Smooth muscle cell (in vitro differentiated cells): Measurements from ENCODE around the gene F3. TPM values are rescaled to one million over a fixed set of nuclear protein-coding genes. Genes with fewer than 3 reads are reported as not detected.

Experiments used
- DNase-seq: peaks from one replicate; lab custom pipeline; 2025; ENCODE audit not compliant: unreplicated experiment; lab: John Stamatoyannopoulos, UW
- H2AFZ ChIP-seq: fragments of 200-600 bp; sonication (generic); 2 replicates; pipeline ENCODE4 v1.6.0; 2016; ENCODE audit warnings: antibody characterized with exemption, low read depth, mild to moderate bottlenecking
- H3F3A ChIP-seq: fragments of 200-600 bp; sonication (generic); 2 replicates; pipeline ENCODE4 v1.6.0; 2017; ENCODE audit warnings: antibody characterized with exemption, low read depth
- H3K27ac ChIP-seq: fragments of 200-600 bp; sonication (generic); 2 replicates; pipeline ENCODE4 v1.5.1; 2016; ENCODE audit warnings: low read depth, mild to moderate bottlenecking
- H3K27me3 ChIP-seq: fragments of 200-600 bp; sonication (generic); 2 replicates; pipeline ENCODE4 v1.6.1; 2016; ENCODE audit warnings: low read depth, mild to moderate bottlenecking
- H3K36me3 ChIP-seq: fragments of 200-600 bp; sonication (generic); 2 replicates; pipeline ENCODE4 v1.5.1; 2016; ENCODE audit warnings: low read depth
- H3K4me1 ChIP-seq: fragments of 200-600 bp; sonication (generic); 2 replicates; pipeline ENCODE4 v1.5.1; 2016; ENCODE audit warnings: low read depth
- H3K4me2 ChIP-seq: fragments of 200-600 bp; sonication (generic); 2 replicates; pipeline ENCODE4 v1.6.0; 2016; ENCODE audit warnings: mild to moderate bottlenecking
- H3K4me3 ChIP-seq: fragments of 200-600 bp; sonication (generic); 2 replicates; pipeline ENCODE4 v1.5.1; 2016; ENCODE audit warnings: mild to moderate bottlenecking
- H3K79me2 ChIP-seq: fragments of 200-600 bp; sonication (generic); 2 replicates; pipeline ENCODE4 v1.6.0; 2016; ENCODE audit warnings: low read depth, mild to moderate bottlenecking
- H3K9ac ChIP-seq: fragments of 200-600 bp; sonication (generic); 2 replicates; pipeline ENCODE4 v1.6.0; 2016; ENCODE audit warnings: low read depth
- H3K9me3 ChIP-seq: fragments of 200-600 bp; sonication (generic); replicated peaks from 2 replicates; pipeline ENCODE4 v1.5.1; 2016; ENCODE audit warnings: low read depth
- H4K20me1 ChIP-seq: fragments of 200-600 bp; sonication (generic); 2 replicates; pipeline ENCODE4 v1.6.0; 2016; ENCODE audit warnings: low read depth
- CTCF ChIP-seq: fragments of 200-600 bp; sonication (generic); IDR thresholded peaks from 2 replicates; pipeline ENCODE4 v1.5.1; 2017; ENCODE audit warnings: borderline replicate concordance, mild to moderate bottlenecking, antibody characterized with exemption; ENCODE audit not compliant: insufficient read depth, poor library complexity, severe bottlenecking
- whole genome bisulfite sequencing: methylation state at CpG from one replicate; pipeline ENCODE4 v1.1.7; 2016; ENCODE audit warnings: low lambda C conversion rate; 5-methylcytosine and 5-hydroxymethylcytosine counted together
- polyA plus RNA-seq: library from polyadenylated mRNA; unstranded; fragments of >200 nt; fragmentation: Nextera tagmentation; extraction: Ambion mirVana; gene quantifications from 2 replicates; pipeline ENCODE4 v1.2.1, GENCODE V29; 2016
- total RNA-seq: library from RNA; depleted of rRNA; stranded (reverse); fragments of >200 nt; gene quantifications from 2 replicates; pipeline ENCODE4 v1.2.3, GENCODE V29; 2014

F3 gene
- total and polyA plus RNA-seq, 2 experiments from 2014 or later: 287 to 338 TPM

- TF ChIP-seq CTCF: no peak
- Histone ChIP-seq H4K20me1 (no peaks in the 10 kb centered on the region), H3K9me3 (no peaks in the 10 kb centered on the region), H3K79me2 (no peaks in the 10 kb centered on the region), H2AFZ (no peak overlapping the region), H3K4me3 (no peak overlapping the region), H3K27me3 (no peaks in the 10 kb centered on the region), H3K9ac (no peak overlapping the region), H3K36me3 (no peaks in the 10 kb centered on the region), H3F3A (peaks cover 8% of the 10 kb centered on the region), H3K4me2 (no peak overlapping the region), H3K27ac (no peak overlapping the region), H3K4me1 (no peaks in the 10 kb centered on the region)
- 97% methylated on average over 3 of the region's 3 CpGs for WGBS
- no peak for DNase-seq
These were observed 61.9 kb downstream of the F3 start for GRCh38 chr1:94479682-94480081.

Other genes starting within 250 kb of the F3 start
- 42.4 and 61.8 TPM in 2 replicates for gene ABCD3, start 123.4 kb downstream of the F3 start, total RNA-seq
- gene ABCD3, start 123.4 kb downstream of the F3 start, polyA plus RNA-seq: 22.5 and 23.2 TPM in 2 replicates